GM18520 (cell line): ENCODE data around the gene TICRR.
"Not testable (repeated sequence)": the region's sequence is repeated elsewhere in the genome, so short reads cannot be mapped to it uniquely, and the experiment has no call there.

Experiments
- ATAC-seq: cut with Tn5 transposase; IDR thresholded peaks from one replicate; pipeline ENCODE4 v1.9.1; 2021; ENCODE audit not compliant: unreplicated experiment

TICRR gene

DNA sequence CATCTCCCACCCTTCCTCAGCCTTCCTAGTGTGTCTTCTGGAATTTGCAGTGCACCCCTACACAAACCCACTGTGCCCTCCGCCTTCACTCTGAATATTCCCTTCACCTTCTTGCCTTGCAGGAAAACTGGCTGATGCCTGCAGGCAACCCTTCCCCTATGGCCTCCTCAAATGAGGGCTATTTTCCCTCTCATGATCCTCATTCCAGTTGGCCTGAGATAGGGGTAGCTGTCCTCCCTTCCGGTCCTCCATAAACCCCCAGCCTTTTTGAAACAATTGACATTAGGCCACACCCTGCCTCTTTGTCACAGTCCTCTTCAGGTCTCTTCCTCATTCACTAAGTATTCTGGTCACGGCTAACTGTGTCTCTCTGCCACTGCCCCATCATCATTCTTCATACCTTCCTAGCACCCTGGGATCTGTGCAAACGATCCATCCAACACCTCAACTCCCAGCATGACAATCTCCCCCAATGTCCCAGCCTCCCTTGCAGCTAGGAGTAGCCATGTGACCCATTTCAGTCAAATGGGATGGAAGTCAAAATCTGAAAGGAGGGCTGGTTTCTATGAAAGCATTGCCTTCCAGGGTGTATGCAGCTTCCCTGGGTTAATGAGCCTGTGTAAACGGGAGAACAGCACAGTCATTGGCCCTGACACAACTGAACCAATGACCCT, 8.5 kb upstream of the TICRR start:
- no peak for ATAC-seq

DNA sequence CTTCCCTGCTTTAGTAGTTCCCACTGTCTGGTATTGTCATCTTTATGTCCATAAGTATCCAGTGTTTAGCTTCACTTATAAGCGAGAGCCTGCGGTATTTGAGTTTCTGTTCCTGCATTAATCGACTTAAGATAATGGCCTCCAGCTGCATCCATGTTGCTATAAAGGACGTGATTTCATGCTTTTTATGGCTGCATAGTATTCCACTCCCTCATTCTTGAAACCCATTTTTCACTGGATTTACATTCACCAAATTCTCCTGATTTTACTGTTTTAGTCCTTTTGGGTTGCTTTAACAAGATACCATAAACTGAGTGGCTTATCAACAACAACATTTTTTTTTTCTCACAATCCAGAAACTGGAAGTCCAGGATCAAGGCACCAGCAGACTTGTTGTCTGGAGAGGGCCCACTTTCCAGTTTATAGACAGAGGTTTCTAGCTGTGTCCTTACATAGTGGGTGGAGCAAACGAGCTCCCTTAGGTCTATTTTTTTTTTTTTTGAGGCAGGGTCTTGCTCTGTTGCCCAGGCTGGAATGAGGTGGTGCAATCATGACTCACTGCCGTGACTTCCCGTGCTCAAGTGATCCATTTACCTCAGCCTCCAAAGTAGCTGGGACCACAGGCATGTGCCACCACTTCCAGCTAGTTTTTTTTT, 6.1 kb upstream of the TICRR start:
- ATAC-seq = no peak

DNA sequence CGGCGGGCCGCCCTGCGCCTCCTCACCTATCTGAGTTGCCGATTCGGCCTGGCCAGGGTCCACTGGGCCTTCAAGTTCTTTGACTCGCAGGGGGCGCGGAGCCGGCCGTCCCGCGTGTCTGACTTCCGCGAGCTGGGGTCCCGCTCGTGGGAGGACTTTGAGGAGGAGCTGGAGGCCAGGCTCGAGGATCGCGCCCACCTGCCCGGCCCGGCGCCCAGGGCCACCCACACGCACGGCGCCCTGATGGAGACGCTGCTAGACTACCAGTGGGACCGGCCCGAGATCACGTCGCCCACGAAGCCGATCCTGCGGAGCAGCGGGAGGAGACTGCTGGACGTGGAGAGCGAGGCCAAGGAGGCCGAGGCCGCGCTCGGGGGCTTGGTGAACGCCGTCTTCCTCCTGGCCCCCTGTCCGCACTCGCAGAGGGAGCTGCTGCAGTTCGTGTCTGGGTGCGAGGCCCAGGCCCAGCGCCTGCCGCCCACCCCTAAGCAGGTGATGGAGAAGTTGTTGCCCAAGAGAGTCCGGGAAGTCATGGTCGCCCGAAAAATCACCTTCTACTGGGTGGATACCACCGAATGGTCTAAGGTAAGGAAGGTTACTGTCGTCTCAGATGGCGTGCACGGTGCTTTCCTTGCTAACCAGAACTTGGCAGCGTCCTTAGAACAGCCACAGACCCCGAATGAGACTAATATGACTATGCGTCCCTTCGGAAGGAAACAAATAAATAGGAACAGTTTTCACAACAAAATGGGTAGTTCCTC, 567 bp downstream of the TICRR start:
- ATAC-seq = peak; percentile 7

DNA sequence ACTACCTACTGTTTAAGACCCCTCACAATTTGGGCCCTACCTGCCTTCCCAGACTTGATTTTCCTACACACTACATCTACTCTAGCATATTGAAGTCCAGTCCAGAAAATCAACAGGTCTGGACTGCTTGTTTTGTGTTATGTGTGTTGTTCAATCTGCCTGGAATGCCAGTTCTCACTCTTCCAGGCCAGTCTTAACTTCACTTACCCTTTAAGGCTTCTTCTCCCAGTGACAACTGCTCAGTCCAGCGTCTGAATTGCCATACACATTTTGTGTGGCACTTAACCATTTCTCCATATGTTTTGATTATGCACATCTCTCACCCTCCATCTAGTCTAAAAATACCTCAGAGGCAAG, 1.1 kb downstream of the TICRR start:
- ATAC-seq = no peak

DNA sequence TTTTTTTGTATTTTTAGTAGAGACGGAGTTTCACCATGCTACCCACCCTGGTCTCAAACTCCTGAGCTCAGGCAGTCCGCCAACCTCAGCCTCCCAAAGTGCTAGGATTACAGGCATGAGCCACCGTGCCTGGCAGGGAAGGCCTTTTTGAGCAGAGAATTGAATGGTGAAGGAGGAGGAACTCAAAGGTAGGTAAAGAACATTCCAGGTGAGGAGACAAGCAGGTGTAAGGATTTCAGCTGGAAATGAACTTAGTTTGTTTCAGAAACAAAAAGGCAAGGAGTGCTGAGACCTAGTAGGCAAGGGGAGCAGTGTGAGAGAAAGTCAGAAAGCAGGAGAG, 2.5 kb downstream of the TICRR start:
- ATAC-seq = no peak

DNA sequence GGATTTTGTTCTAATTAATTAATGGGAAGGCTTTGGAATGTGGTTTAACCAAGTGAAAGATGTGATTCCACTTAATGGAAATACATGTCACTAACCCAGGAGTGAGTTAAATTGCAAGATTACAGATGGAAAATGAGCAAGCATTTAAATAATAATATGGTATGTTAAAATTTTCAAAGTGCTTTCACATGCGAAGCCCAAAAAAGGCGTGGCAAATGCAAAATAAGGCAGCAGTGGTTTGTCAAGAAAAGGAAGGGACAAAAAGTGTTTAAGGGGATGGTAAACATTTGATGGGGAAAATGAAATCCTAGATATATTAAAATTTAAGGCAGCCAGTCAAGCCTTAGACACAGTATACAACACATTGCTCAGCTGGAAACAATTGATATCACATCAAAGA, 2.9 kb downstream of the TICRR start:
- no peak for ATAC-seq

DNA sequence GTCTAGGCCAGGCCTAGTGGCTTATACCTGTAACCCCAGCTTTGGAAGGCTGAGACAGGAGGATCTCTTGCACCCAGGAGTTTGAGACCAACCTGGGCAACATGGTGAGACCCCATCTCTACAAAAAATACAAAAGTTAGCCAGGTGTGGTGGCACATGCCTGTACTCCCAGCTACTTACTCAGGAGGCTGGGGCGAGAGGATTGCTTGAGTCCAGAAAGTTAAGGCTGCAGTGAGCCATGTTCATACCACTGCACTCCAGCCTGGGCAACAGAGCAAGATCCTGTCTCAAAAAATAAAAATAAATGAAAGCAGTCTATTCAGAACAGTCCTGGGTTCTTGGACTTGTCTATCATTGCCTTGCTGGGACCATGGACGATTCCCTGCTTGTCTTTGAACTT, 5.5 kb downstream of the TICRR start:
- ATAC-seq = not testable (repeated sequence)

DNA sequence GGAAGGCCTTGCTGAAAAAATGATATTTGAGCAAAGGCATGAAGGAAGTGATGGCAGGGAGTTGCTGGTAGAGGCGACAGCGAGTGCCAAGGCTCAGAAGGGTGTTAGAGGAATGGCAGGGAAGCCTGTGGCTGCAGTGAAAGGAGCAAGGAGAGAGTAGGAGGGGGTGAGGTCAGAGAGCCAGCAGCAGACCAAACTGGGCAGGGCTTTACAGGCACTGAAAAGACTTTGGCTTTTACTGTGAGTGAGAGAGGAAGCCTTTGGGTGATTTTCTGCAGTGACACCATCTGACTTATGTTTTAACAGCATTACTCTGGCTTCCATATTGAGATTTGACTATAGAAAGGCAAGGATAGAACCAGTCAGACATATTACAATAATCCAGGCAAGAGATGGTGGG, 11.4 kb downstream of the TICRR start:
- ATAC-seq = no peak

DNA sequence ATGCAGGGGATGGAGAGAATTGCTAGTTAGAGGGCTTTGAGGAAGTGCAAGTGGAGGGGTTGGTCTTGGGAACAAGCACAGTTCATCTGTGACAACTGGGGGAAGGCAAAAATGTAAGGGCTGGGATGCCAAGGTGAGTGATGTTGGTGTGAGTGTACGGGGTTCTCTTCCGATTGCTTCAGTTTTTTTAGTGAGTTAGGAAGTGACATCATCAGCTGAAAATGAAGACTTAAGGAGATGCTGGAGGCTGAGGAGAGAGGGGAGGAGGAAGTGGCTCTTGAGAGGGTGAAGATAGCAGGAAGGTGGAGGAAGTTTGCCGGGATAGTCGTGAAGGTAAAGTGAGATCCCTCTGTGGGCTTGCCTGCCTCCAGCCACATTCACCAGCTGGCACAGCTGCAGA, 12.7 kb downstream of the TICRR start:
- no peak for ATAC-seq

DNA sequence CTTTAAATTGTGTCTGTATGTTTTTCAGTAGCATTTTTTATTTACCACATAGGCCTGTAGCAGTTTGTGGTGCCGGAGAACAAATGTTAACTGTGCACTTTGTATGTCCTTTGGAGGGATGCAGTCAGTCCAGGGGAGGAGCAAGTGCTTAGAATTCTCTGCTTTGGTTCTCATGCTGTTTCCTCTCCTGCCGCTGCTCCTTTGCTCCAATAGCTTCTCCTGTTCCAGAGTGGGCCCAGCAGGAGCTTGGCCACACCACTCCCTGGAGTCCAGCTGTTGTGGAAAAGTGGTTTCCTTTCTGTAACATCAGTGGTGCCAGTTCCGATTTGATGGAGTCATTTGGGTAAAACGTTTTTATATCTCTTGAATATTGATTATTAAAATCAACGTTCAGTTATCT, 16.6 kb downstream of the TICRR start:
- no peak for ATAC-seq

DNA sequence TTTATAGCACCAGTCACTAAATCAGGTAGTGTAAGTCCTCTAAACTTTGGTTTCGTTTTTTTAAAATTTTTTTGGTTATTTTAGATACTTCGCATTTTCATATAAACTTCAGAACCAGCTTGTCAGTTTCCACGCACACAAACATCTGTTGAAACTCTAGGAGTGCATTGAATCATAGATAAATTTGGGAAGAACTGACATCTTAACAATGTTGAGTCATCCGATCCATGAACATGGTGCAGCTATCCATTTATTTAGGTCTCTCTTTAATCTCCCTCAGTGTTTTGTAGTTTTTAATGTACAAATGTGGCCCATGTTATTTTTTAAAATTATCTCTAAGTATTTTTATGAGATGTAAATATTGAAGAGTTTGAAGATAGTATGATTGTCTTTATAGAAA, 17.7 kb downstream of the TICRR start:
- ATAC-seq = no peak

DNA sequence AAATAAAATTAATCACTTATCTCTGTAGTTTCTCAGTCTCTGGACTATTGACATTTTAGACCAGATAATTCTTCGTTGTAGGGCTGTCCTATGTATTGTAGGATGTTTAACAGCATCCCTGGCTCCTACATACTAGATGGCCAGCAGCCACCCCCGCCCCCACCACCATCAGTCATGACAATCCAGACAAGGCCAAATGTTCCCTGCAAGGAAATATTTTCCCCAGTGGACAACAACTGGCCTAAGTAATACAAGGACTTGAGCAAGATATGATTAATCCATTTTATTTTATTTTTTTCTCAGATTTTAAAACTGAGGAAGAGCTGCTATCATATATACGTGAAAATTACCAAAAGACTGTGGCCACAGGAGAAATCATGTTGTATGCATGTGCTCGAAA, 23.8 kb downstream of the TICRR start:
- no peak for ATAC-seq

DNA sequence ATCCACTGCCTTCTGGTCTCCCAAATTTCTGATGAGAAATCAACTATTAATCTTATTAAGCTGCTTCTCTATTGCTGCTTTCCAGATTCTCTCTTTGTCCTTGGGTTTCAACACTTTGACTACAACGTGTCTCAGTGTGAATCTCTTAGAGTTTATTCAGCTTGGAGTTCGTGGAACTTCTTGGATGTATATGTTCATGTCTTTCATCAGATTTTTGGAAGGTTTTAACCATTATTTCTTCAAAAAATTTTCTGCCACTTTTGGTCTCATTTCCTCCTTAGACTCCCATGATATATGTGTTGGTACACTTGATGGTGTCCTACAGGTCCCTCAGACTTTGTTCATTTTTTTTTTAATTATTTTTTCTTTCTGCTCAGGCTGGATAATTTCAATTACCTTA, 36.0 kb downstream of the TICRR start:
- no peak for ATAC-seq

DNA sequence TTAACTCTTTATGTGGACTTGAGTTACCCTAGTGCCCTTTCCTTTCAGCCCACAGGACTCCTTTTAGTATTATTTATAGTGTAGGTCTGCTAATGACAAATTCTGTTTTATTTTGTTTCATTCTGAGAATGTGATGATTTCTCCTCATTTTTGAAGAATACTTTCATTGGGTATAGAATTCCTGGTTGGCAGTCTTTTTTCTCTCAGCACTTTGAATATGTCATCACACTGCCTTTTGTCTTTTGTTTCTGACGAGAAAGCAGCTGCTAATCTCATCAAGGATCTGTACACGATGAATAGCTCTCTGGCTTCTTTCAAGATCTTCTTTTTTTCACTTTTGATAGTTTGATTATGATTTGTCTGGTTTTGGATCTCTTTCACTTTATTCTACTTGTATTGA, 37.8 kb downstream of the TICRR start:
- no peak for ATAC-seq

DNA sequence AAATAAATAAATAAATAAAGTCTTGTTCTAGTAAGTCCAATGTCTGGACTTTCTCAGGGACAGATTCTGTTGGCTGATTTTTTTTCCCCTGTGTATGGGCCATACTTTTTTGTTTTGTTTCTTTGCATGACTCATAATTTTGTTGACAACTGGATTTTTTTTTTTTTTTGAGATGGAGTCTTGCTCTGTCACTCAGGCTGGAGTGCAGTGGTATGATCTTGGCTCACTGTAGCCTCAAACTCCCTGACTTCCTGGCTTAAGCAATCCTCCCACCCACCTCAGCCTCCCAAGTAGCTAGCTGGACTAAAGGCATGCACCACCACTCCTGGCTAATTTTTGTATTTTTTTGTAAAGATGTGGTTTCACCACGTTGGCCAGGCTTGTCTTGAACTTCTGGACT, 38.9 kb downstream of the TICRR start:
- no peak for ATAC-seq

DNA sequence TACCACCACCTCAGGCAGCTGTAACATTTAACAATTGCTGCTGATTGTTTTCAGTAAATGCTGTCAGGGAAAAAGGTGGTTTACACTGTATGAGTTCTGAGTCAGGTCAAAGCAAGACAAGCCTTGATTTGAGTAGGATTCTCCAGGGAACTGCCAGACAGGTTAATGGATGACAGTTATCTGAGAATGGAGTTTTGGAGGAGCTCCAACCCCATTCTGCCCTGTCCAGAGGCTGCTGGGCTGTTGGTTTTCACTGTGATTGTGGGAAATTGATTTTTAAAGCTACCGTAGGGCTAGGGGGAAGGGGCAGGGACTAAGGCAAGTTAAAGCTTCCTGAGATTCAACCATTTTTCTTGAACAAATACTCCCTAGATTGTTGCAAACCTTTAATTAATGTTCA, 39.9 kb downstream of the TICRR start:
- no peak for ATAC-seq

DNA sequence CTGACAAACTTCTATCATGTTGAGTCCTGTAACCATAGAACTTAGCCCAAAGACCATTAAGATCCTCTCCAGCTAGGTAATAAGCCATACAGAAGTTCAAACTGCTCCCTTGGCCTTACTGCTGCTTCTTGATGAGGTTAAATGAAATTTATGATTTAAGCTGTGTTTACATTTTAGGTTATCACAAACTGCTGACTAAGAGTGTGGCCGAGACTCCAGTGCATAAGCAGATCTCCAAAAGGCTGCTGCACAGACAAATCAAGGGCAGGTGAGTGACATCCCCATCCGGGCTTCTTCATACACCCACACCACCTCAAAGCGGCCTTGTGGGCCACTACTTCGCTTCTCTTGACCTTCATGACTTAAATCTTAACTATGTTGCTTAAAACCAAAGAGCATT, 41.0 kb downstream of the TICRR start:
- ATAC-seq = no peak

DNA sequence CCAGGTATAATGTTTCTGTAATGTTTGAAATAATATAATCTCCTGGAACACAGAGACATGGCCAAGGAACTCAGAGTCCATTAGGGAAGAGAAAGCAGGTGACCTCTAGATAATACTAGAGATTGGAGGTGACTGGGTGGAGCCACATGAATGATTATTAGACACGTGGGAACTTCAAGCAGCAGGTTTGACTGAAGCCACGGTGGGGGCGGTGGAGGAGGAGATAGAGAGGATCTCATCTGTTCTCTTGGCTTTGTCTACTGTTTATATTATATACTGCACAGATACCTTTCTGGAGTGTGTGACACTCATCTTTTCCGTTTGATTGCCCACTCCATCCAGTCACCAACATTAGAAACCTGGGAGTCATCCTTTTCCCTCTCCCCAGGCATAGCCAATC, 46.3 kb downstream of the TICRR start:
- ATAC-seq = no peak

DNA sequence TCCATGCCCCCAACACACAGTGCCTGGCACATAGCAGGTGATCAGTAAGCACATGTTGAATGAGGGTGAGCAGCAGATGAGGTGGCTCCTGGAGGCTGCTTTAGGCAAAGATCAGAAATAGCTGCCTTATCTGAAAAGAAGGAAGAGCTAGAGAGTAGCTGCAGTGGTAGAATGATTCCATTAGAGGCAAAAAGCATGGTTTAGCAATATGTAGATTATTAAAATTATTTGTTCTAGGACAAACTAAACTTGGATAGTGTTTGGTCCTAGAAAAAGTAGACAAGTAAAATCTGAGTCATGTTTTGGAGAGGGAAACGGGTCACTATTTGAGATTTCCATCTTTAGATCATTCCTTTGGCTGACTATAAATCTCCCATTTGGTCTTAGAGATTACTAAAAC, 47.9 kb downstream of the TICRR start:
- ATAC-seq = no peak

DNA sequence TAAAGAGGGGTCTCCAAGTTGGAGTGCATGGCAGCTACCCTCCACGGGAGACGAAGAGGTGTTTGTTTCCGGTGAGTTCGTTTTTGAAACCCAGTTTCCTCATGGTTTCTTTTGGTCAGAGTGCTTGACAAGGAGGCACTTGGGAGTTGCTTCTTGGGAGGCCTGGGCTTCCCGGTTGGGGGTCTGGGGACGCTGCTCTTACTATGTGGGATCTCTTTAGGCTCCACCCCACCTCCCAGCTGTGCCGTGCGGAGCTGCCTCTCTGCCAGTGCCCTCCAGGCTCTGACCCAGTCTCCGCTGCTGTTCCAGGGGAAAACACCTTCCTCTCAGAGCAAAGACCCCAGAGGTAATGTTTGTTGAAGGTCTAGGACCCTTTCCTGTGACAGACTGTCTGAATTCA, 50.4 kb downstream of the TICRR start:
- no peak for ATAC-seq

DNA sequence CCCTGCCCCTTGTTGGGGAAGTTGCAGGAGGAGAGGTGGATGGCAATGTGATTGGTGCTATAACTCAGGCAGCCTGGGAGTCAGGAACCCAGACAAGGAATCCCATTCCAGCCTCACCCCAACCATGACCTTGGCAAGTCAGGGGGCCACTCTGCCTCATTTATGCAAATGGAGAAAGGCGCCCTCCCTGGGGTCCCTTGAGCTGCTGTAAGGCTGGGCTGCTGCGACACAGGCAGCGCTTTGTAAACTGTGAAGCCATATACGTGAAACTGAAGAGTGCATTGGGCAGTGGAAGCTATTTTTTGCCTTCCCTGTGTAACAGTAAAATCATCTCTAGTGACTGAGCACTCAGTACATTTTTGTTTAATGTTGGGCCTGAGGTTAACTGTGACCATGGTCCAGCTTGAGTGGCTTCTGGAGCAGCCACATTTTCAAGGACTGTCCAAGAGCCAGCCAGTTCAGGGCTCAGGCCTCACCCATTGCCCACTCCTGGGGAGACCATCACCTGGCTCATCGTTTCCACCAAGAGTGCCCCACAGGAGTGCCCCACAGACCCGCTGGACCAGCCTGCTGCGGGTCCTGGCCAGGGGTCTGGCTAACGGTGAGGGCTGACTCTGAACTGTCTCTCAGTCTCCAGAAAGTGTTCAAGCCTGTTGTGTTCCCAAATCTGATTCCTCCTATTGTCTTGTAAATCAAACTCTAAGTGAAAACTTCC, 52.1 kb downstream of the TICRR start:
- ATAC-seq = no peak

DNA sequence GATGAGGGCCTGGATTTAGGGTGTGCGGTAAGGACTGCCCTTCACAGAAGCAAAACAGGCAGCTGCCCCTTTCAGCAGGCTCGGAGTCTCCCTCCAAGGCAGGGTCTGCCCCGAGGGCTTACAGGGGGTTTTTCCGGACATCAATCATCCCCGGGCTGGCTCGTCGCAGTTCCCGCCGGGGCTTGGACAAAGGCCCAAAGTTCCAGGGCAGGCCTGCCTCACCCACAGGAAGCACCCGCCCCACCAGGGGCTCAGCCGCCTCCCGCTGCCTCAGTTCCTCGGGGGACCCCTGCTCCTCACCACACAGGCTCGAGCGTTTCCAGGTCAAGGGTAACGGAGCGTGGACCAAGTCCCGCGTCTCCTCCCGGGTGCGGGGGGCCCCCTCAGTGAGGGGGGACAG, 53.0 kb downstream of the TICRR start:
- no peak for ATAC-seq
